Hepatocyte (in vitro differentiated cells): ENCODE results near the gene NTNG1. TPM values are rescaled to one million over a fixed set of nuclear protein-coding genes. Genes with fewer than 3 reads are reported as not detected.

Source experiments
- DNase-seq: peaks from one replicate; pipeline ENCODE4 v3.0.0-alpha.2; 2016; ENCODE audit warnings: low spot score
- H2AFZ ChIP-seq: fragments of 200-600 bp; sonication (generic); 2 replicates; pipeline ENCODE4 v1.6.0; 2016; ENCODE audit warnings: antibody characterized with exemption, mild to moderate bottlenecking
- H3K27ac ChIP-seq: fragments of 200-600 bp; sonication (generic); 2 replicates; pipeline ENCODE4 v1.5.1; 2016; ENCODE audit warnings: mild to moderate bottlenecking
- H3K27me3 ChIP-seq: fragments of 200-600 bp; sonication (generic); 2 replicates; pipeline ENCODE4 v1.6.1; 2016
- H3K36me3 ChIP-seq: fragments of 200-600 bp; sonication (generic); replicated peaks from 2 replicates; pipeline ENCODE4 v1.5.1; 2016; ENCODE audit warnings: low read depth; ENCODE audit not compliant: insufficient read depth
- H3K4me1 ChIP-seq: fragments of 200-600 bp; sonication (generic); 2 replicates; pipeline ENCODE4 v1.5.1; 2016; ENCODE audit warnings: mild to moderate bottlenecking, moderate library complexity; ENCODE audit not compliant: insufficient read depth
- H3K4me2 ChIP-seq: fragments of 200-600 bp; sonication (generic); 2 replicates; pipeline ENCODE4 v1.6.0; 2016
- H3K4me3 ChIP-seq: fragments of 200-600 bp; sonication (generic); 2 replicates; pipeline ENCODE4 v1.5.1; 2016; ENCODE audit warnings: mild to moderate bottlenecking
- H3K79me2 ChIP-seq: fragments of 200-600 bp; sonication (generic); 2 replicates; pipeline ENCODE4 v1.6.0; 2017; ENCODE audit warnings: mild to moderate bottlenecking
- H3K9me2 ChIP-seq: fragments of 200-600 bp; sonication (generic); replicated peaks from 2 replicates; pipeline ENCODE4 v1.6.0; 2017; ENCODE audit warnings: mild to moderate bottlenecking; ENCODE audit not compliant: insufficient read depth
- H3K9me3 ChIP-seq: fragments of 200-600 bp; sonication (generic); 2 replicates; pipeline ENCODE4 v1.5.1; 2016; ENCODE audit warnings: low read depth, mild to moderate bottlenecking
- H4K20me1 ChIP-seq: fragments of 200-600 bp; sonication (generic); 2 replicates; pipeline ENCODE4 v1.6.0; 2016; ENCODE audit warnings: mild to moderate bottlenecking; ENCODE audit not compliant: insufficient read depth, poor library complexity, severe bottlenecking
- EZH2 ChIP-seq: fragments of 200-600 bp; sonication (generic); IDR thresholded peaks from 2 replicates; pipeline ENCODE4 v1.6.1; 2016; ENCODE audit warnings: antibody characterized with exemption, mild to moderate bottlenecking, borderline replicate concordance
- EZH2phosphoT487 ChIP-seq: fragments of 200-600 bp; sonication (generic); IDR thresholded peaks from one replicate; pipeline ENCODE4 v1.6.1; 2018; ENCODE audit warnings: antibody characterized with exemption, mild to moderate bottlenecking, low read depth, moderate library complexity; ENCODE audit not compliant: unreplicated experiment, severe bottlenecking
- WGBS: methylation state at CpG from one replicate; pipeline ENCODE4 v1.1.6; 2016; ENCODE audit warnings: low lambda C conversion rate; ENCODE audit errors: missing lambda C conversion rate; 5-methylcytosine and 5-hydroxymethylcytosine counted together
- polyA plus RNA-seq: library from polyadenylated mRNA; unstranded; fragments of >200 nt; fragmentation: Nextera tagmentation; extraction: Ambion mirVana; gene quantifications from 2 replicates; pipeline ENCODE4 v1.2.1, GENCODE V29; 2016
- total RNA-seq: library from RNA; depleted of rRNA; stranded (reverse); fragments of >200 nt; gene quantifications from 2 replicates; pipeline ENCODE4 v1.2.3, GENCODE V29; 2014
- TF ChIP-seq, protein P1 (sequence below): fragments of 200-600 bp; sonication (generic); IDR thresholded peaks from 2 replicates; pipeline ENCODE4 v1.5.1; 2016; ENCODE audit warnings: antibody characterized with exemption, mild to moderate bottlenecking; ENCODE audit not compliant: poor library complexity

Gene NTNG1
- total and polyA plus RNA-seq, 2 experiments from 2014 or later, result 1.4 to 3.9 TPM

DNA sequence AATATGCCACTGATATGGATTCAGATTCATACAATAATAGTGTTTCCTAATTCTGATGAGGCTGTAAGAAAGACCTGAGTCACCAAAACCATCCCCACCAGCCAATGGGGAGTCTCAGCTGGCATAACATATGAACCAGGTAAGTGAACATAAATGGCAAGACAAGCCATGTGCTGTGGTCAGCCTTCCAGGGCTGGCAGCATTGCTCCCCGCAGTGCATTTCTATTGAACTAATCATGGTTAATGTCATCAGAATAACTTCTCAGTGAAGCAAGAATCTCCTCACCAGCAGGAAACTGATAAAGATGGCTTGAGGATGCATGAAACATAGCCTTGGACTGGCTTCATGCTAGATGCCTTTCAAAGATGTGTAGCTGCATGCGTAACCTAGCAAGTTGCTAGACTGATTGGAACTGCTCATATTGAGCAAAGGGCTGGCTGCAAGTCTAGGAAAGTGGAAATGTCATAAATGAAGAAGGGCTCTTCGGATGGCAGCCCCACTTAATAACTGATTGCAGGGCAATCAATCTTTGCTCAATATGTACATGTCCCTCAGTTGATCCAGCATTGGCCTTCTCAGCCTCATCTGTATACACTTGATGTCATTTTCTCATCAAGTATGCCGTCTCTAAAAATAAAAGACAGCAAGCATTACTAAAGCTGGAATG, 88.0 kb downstream of the NTNG1 start:
- Histone ChIP-seq H3K27me3 (no peaks in the 10 kb centered on the region), H3K27ac (no peak overlapping the region), H3K36me3 (no peaks in the 10 kb centered on the region), H3K4me1 (no peaks in the 10 kb centered on the region), H2AFZ (no peak overlapping the region), H3K4me2 (no peak overlapping the region), H4K20me1 (no peaks in the 10 kb centered on the region), H3K4me3 (no peak overlapping the region), H3K79me2 (no peaks in the 10 kb centered on the region), H3K9me2 (no peaks in the 10 kb centered on the region), H3K9me3 (no peaks in the 10 kb centered on the region)
- TF ChIP-seq, protein P1, sequence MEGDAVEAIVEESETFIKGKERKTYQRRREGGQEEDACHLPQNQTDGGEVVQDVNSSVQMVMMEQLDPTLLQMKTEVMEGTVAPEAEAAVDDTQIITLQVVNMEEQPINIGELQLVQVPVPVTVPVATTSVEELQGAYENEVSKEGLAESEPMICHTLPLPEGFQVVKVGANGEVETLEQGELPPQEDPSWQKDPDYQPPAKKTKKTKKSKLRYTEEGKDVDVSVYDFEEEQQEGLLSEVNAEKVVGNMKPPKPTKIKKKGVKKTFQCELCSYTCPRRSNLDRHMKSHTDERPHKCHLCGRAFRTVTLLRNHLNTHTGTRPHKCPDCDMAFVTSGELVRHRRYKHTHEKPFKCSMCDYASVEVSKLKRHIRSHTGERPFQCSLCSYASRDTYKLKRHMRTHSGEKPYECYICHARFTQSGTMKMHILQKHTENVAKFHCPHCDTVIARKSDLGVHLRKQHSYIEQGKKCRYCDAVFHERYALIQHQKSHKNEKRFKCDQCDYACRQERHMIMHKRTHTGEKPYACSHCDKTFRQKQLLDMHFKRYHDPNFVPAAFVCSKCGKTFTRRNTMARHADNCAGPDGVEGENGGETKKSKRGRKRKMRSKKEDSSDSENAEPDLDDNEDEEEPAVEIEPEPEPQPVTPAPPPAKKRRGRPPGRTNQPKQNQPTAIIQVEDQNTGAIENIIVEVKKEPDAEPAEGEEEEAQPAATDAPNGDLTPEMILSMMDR, result no peak
- no peak for TF ChIP-seq EZH2
- TF ChIP-seq EZH2phosphoT487, result no peak
- 89% methylated on average over 4 of the region's 4 CpGs for WGBS
- no peak for DNase-seq

DNA sequence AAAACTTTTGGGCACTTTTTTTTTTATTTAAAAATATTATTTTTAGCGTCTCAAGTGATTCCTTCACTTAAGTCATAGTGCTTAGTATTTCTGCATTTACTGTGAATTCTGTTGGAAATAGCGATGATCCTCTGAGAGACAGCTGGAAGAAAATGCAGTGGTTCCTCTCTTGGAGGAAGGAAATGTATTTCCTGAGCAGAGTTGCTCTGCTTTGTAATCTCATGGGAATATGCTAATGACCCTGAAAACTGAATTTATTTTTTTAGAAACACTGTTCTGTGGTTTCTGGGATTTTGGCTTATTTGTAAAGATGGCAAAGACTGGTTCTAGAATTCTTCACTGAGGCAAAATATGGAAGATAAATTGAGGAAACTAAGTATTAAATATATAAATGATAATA, 88.9 kb downstream of the NTNG1 start:
- Histone ChIP-seq H3K9me3 (no peaks in the 10 kb centered on the region), H3K4me1 (no peaks in the 10 kb centered on the region), H3K27me3 (no peaks in the 10 kb centered on the region), H3K79me2 (no peaks in the 10 kb centered on the region), H3K36me3 (no peaks in the 10 kb centered on the region), H3K4me3 (no peak overlapping the region), H3K9me2 (no peaks in the 10 kb centered on the region), H4K20me1 (no peaks in the 10 kb centered on the region), H2AFZ (no peak overlapping the region), H3K27ac (no peak overlapping the region), H3K4me2 (no peak overlapping the region)
- DNase-seq, result no peak
- 95% methylated on average over 2 of the region's 2 CpGs for WGBS
- TF ChIP-seq EZH2phosphoT487 (no peak), EZH2 (no peak)
- TF ChIP-seq, protein P1, result no peak

DNA sequence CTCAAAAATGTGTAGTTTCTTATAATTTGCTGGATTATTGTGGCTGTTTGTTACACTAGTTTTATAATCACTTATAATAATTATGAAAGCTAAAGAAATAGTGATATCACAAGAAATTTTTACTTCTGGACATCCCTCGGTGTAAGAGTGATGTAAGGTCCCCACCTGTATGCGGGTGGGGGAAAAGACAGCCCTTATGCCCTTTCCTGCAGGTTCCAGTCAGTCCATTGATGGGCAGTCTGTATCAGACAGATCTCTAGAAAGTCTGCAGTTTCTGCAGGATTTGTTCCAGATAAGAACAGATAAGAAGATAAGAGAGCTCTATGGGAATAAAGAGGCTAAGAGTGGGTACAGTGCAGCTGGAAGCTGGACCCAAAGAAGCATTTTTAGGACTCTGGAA, 89.3 kb downstream of the NTNG1 start:
- TF ChIP-seq EZH2 (no peak), EZH2phosphoT487 (no peak)
- TF ChIP-seq, protein P1, result no peak
- DNase-seq, result no peak
- Histone ChIP-seq H3K4me3 (no peak overlapping the region), H3K27me3 (no peaks in the 10 kb centered on the region), H3K36me3 (no peaks in the 10 kb centered on the region), H3K9me2 (no peaks in the 10 kb centered on the region), H3K4me1 (no peaks in the 10 kb centered on the region), H4K20me1 (no peaks in the 10 kb centered on the region), H2AFZ (no peak overlapping the region), H3K27ac (no peak overlapping the region), H3K9me3 (no peaks in the 10 kb centered on the region), H3K4me2 (no peak overlapping the region), H3K79me2 (no peaks in the 10 kb centered on the region)
- 95% methylated on average over 2 of the region's 2 CpGs for WGBS

DNA sequence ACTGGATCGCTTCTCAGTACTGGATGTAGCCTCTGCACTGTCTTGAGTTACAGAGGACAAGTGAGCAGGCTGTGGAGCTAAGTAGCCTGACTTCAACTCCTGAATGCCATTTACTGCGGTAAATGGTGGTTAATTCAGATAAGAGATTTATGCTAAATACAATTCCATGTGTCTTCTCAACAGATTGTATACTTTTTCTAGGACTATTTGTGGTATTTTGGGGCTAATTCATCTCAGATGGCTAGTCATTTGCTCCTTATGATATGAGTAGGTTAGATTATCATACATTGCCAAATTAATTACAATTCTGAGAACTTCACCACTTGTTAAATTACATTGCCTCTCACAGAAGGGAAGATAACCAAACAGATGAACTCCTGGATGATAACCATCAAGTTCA, 90.5 kb downstream of the NTNG1 start:
- no peaks in the 10 kb centered on the region for H4K20me1 ChIP-seq
- H3K9me2 ChIP-seq, result no peaks in the 10 kb centered on the region
- WGBS, result 93% methylated on average over 2 of the region's 2 CpGs
- no peak overlapping the region for H2AFZ ChIP-seq
- H3K4me2 ChIP-seq, result no peak overlapping the region
- no peak overlapping the region for H3K4me3 ChIP-seq
- H3K36me3 ChIP-seq, result no peaks in the 10 kb centered on the region
- TF ChIP-seq, protein P1, result no peak
- no peak for TF ChIP-seq EZH2phosphoT487
- TF ChIP-seq EZH2, result no peak
- DNase-seq, result no peak
- H3K4me1 ChIP-seq, result no peaks in the 10 kb centered on the region
- no peaks in the 10 kb centered on the region for H3K27me3 ChIP-seq
- H3K79me2 ChIP-seq, result no peaks in the 10 kb centered on the region
- no peak overlapping the region for H3K27ac ChIP-seq
- no peaks in the 10 kb centered on the region for H3K9me3 ChIP-seq
